ENCODE data around the gene RNF144A. TPM values are rescaled to one million over a fixed set of nuclear protein-coding genes. Genes with fewer than 3 reads are reported as not detected.
"Not testable (repeated sequence)": the region's sequence is repeated elsewhere in the genome, so short reads cannot be mapped to it uniquely, and the experiment has no call there.

Gene RNF144A
- total and polyA plus RNA-seq, 3 experiments from 2014 or later = 8.3 to 14.9 (median 13.5) TPM

DNA sequence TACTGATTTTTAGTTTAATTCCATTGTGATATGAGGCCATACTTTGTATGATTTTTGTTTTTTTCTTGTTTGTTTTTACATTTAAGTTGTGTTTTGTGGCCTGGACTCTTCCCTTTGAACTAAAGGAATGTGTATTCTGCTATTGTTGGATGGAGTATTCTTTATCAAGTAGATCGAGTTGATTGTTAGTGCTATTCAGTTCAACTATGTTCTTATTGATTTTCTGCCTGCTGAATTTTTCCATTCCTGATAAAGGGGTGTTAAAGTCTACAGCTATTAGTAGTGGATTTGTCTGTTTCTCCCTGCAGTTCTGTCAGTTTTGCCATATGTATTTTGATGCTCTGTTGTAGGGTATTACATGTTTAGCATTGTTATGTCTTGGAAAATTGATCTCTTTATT lies 14.5 kb downstream of the RNF144A start:
- Histone ChIP-seq H3K4me3 (ENCODE audit: low read length) (no peak overlapping the region), H3K27ac (ENCODE audit: low read depth, low read length) (no peak overlapping the region), H3K36me3 (ENCODE audit: insufficient read depth, low read length) (no peaks in the 10 kb centered on the region), H3K27me3 (ENCODE audit: insufficient read depth, low read length, poor library complexity, severe bottlenecking) (no peaks in the 10 kb centered on the region), H3K4me1 (ENCODE audit: insufficient read depth, low read length) (peaks cover 41% of the 10 kb centered on the region), H3K9me3 (ENCODE audit: low read length) (peaks cover 3% of the 10 kb centered on the region)
- Mint-ChIP-seq H3K4me3 (no peak overlapping the region), H3K27ac (no peak overlapping the region), H3K9me3 (peaks cover 0 to 10% (median 2%) of the 10 kb centered on the region in 5 donors), H3K36me3 (peaks cover 3 to 19% (median 19%) of the 10 kb centered on the region in 3 donors), H3K27me3 (no peaks in the 10 kb centered on the region), H3K4me1 (peaks cover 49 to 90% (median 74%) of the 10 kb centered on the region in 3 donors)
- no peak for DNase-seq
- CTCF ChIA-PET = interaction anchor here (1.1 to 2.1 kb wide), 3 partner anchors 13 to 34 kb away, joined by 4 to 7 read pairs (median 6); partner anchors contain the start of gene RNF144A
- POLR2A ChIA-PET = no interaction called here

DNA sequence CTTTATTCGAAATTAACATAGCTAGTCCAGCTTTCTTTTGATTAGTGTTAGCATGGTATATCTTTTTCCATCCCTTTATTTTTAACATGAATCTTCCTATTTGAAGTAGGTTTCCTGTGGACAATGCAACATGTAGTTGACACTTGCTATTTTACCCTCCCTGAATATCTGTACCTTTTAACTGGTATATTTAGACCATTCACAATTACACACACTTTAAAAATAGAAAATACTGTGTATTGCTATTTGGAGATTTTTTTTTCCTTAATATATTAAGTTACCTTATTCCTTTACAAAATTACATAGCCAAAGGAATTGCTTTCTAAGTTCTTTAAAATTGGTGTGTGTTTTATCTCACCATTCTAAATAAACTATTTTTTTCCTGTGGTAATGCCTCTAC lies 15.0 kb downstream of the RNF144A start:
- Mint-ChIP-seq H3K27ac (peak overlapping the region in 1 of 8 donors; percentile 43), H3K4me1 (peaks cover 49 to 90% (median 77%) of the 10 kb centered on the region in 3 donors)
- POLR2A ChIA-PET = no interaction called here

DNA sequence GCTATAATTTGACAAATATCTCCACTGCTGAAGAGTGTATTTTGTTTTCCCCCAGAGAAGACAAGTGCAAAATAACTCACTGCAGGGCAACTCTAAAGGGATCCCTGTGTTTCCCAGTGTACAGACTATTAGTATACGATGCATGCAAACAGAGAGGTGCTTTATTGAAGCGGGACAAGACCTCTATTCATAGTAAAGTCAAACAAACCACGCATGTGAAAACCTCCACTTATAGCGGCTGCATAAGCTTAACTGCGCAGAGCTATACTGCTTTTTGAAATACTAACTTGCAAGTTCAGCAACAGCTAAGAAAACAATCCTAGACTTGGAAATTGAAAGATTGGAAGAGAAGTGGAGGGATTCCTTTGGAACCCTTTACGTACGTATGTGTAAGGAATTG lies 15.6 kb downstream of the RNF144A start:
- no peak for DNase-seq
- Histone ChIP-seq H3K27ac (ENCODE audit: low read depth, low read length) (no peak overlapping the region), H3K9me3 (ENCODE audit: low read length) (peaks cover 3% of the 10 kb centered on the region), H3K4me3 (ENCODE audit: low read length) (no peak overlapping the region), H3K27me3 (ENCODE audit: insufficient read depth, low read length, poor library complexity, severe bottlenecking) (no peaks in the 10 kb centered on the region), H3K4me1 (ENCODE audit: insufficient read depth, low read length) (peaks cover 47% of the 10 kb centered on the region), H3K36me3 (ENCODE audit: insufficient read depth, low read length) (no peaks in the 10 kb centered on the region)
- peak overlapping the region in 1 of 8 donors; percentile 25 for H3K27ac Mint-ChIP-seq
- H3K36me3 Mint-ChIP-seq = peaks cover 3 to 19% (median 19%) of the 10 kb centered on the region in 3 donors
- no peak overlapping the region for H3K4me3 Mint-ChIP-seq
- ChIA-PET POLR2A (no interaction called here), CTCF (interaction anchor here (1.1 to 2.1 kb wide), 3 partner anchors 15 to 111 kb away, joined by 3 to 7 read pairs (median 6); partner anchors contain the start of gene RNF144A)
- H3K27me3 Mint-ChIP-seq = no peaks in the 10 kb centered on the region
- H3K9me3 Mint-ChIP-seq = peaks cover 0 to 10% (median 2%) of the 10 kb centered on the region in 5 donors
- H3K4me1 Mint-ChIP-seq = peaks cover 53 to 90% (median 83%) of the 10 kb centered on the region in 3 donors

More for the DNA sequence above, 15.0 kb downstream of the RNF144A start:
- no peak for DNase-seq
- Histone ChIP-seq H3K4me3 (ENCODE audit: low read length) (no peak overlapping the region), H3K27me3 (ENCODE audit: insufficient read depth, low read length, poor library complexity, severe bottlenecking) (no peaks in the 10 kb centered on the region), H3K36me3 (ENCODE audit: insufficient read depth, low read length) (no peaks in the 10 kb centered on the region), H3K4me1 (ENCODE audit: insufficient read depth, low read length) (peaks cover 45% of the 10 kb centered on the region), H3K9me3 (ENCODE audit: low read length) (peaks cover 3% of the 10 kb centered on the region), H3K27ac (ENCODE audit: low read depth, low read length) (no peak overlapping the region)
- CTCF ChIA-PET = interaction anchor here (1.1 to 2.1 kb wide), 3 partner anchors 14 to 34 kb away, joined by 4 to 7 read pairs (median 6); partner anchors contain the start of gene RNF144A
- Mint-ChIP-seq H3K4me3 (no peak overlapping the region), H3K27me3 (no peaks in the 10 kb centered on the region), H3K36me3 (peaks cover 3 to 19% (median 19%) of the 10 kb centered on the region in 3 donors), H3K9me3 (peaks cover 0 to 10% (median 2%) of the 10 kb centered on the region in 5 donors)

DNA sequence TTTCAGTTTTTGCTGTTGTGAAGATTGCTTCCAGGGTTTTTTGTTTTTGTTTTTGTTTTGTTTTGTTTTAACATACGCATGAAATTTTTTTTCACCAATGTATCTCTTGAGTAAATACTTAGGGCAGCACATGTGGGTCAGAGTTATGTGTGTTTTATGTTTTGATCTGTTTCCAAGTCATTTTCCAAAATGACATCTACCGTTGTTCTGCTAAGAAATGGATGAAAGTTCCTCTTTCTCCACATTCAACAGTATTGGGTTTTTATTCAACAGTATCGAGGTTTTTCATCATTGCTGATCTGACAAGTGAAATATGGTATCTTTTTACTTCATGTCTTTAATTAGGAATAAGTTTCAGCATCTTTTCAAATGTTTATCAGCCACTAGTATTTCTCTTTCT lies 16.7 kb downstream of the RNF144A start:
- no peak overlapping the region for H3K4me3 ChIP-seq (ENCODE audit: low read length)
- no peaks in the 10 kb centered on the region for H3K27me3 ChIP-seq (ENCODE audit: insufficient read depth, low read length, poor library complexity, severe bottlenecking)
- H3K9me3 Mint-ChIP-seq = peaks cover 0 to 10% (median 2%) of the 10 kb centered on the region in 5 donors
- no peaks in the 10 kb centered on the region for H3K36me3 ChIP-seq (ENCODE audit: insufficient read depth, low read length)
- H3K4me1 Mint-ChIP-seq = peaks cover 49 to 86% (median 79%) of the 10 kb centered on the region in 3 donors
- H3K4me3 Mint-ChIP-seq = no peak overlapping the region
- H3K27ac Mint-ChIP-seq = peak overlapping the region in 3 of 8 donors; percentile 15 to 53 (median 40)
- ChIA-PET CTCF (interaction anchor here (1.3 to 2.1 kb wide), 3 partner anchors 16 to 110 kb away, joined by 3 to 7 read pairs (median 4); no protein-coding TSS in a partner anchor), POLR2A (interaction anchor here (0.7 kb wide), 1 partner anchor 15 kb away, joined by 3 read pairs; no protein-coding TSS in a partner anchor)
- H3K27ac ChIP-seq (ENCODE audit: low read depth, low read length) = no peak overlapping the region
- H3K27me3 Mint-ChIP-seq = no peaks in the 10 kb centered on the region
- peaks cover 36% of the 10 kb centered on the region for H3K4me1 ChIP-seq (ENCODE audit: insufficient read depth, low read length)
- H3K36me3 Mint-ChIP-seq = peaks cover 3 to 15% (median 10%) of the 10 kb centered on the region in 3 donors
- DNase-seq = no peak
- peaks cover 3% of the 10 kb centered on the region for H3K9me3 ChIP-seq (ENCODE audit: low read length)

DNA sequence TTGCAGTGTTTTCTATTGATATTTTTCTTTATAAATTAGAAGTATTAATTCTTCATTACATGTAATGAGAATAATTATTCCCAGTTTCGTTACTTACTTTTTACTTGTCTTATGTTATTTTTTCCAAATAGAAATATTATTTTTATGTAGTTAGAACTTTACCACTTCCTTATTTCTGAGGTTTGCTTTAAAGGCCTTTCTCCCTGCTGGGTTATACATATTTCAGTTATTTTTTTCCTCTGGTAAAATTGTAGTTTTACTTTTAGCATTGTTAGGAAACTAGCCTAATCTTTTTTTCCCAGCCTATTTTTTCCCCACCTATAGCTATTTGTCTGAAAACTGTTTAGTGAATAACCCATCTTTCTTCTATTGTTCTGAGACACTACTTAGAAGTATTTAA lies 17.1 kb downstream of the RNF144A start:
- no peak overlapping the region for H3K4me3 ChIP-seq (ENCODE audit: low read length)
- peaks cover 32% of the 10 kb centered on the region for H3K4me1 ChIP-seq (ENCODE audit: insufficient read depth, low read length)
- no peak for DNase-seq
- H3K27me3 ChIP-seq (ENCODE audit: insufficient read depth, low read length, poor library complexity, severe bottlenecking) = no peaks in the 10 kb centered on the region
- H3K27me3 Mint-ChIP-seq = no peaks in the 10 kb centered on the region
- peaks cover 3 to 15% (median 10%) of the 10 kb centered on the region in 3 donors for H3K36me3 Mint-ChIP-seq
- ChIA-PET POLR2A (no interaction called here), CTCF (interaction anchor here (1.7 kb wide), 1 partner anchor 18 kb away, joined by 4 read pairs; no protein-coding TSS in a partner anchor)
- peaks cover 3% of the 10 kb centered on the region for H3K9me3 ChIP-seq (ENCODE audit: low read length)
- peaks cover 0 to 10% (median 2%) of the 10 kb centered on the region in 5 donors for H3K9me3 Mint-ChIP-seq
- peak overlapping the region in 1 of 8 donors; percentile 62 for H3K27ac Mint-ChIP-seq
- no peak overlapping the region for H3K4me3 Mint-ChIP-seq
- peaks cover 48 to 86% (median 79%) of the 10 kb centered on the region in 3 donors for H3K4me1 Mint-ChIP-seq
- H3K36me3 ChIP-seq (ENCODE audit: insufficient read depth, low read length) = no peaks in the 10 kb centered on the region
- no peak overlapping the region for H3K27ac ChIP-seq (ENCODE audit: low read depth, low read length)

DNA sequence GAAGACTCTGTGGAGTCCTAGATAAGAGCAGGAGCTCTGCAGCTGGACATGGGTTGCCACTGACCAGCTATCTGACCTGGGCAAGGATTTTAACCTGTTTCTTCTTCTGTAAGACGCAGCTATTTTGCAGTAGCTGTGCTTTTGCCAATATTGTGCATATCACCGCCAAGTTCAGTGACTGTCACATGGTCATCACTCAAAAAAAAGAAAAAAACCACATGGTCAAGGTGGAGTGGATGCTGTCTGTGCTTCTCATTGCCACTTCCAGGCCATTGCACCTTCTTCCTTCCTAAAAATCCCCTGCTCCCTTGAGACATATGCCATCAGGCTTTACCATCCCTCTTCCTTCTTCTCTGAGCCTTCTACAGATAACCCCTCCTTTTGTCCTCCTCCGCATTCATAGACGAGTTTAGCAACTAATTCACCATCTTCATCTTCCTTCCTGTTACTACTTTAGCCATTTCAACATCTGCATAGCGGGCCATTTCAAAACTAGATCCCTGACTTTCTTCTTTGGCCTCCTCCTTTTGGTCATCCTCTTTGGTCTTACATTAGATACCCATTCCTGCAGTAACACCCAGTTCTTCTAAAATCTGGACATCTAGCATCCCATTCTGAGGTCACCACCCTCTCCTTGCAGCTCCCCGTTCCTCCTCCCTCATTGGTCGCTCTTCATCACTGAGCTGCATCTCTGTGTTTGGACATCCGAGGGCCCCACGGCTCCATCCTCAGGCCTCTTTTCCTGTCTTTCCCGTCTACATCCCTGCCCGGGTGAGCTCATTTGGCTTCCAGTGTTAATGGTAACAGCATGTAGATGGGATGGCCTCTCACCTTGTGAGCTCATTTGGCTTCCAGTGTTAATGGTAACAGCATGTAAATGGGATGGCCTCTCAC lies 17.8 kb downstream of the RNF144A start:
- Mint-ChIP-seq H3K9me3 (peaks cover 0 to 10% (median 2%) of the 10 kb centered on the region in 5 donors), H3K4me3 (no peak overlapping the region), H3K36me3 (peaks cover 3 to 15% (median 10%) of the 10 kb centered on the region in 3 donors), H3K27ac (peak overlapping the region in 2 of 8 donors; percentile 62 to 71), H3K4me1 (peaks cover 42 to 80% (median 72%) of the 10 kb centered on the region in 3 donors), H3K27me3 (no peaks in the 10 kb centered on the region)
- Histone ChIP-seq H3K27ac (ENCODE audit: low read depth, low read length) (no peak overlapping the region), H3K36me3 (ENCODE audit: insufficient read depth, low read length) (no peaks in the 10 kb centered on the region), H3K4me1 (ENCODE audit: insufficient read depth, low read length) (peaks cover 26% of the 10 kb centered on the region), H3K27me3 (ENCODE audit: insufficient read depth, low read length, poor library complexity, severe bottlenecking) (no peaks in the 10 kb centered on the region), H3K4me3 (ENCODE audit: low read length) (no peak overlapping the region), H3K9me3 (ENCODE audit: low read length) (peaks cover 3% of the 10 kb centered on the region)
- ChIA-PET POLR2A (no interaction called here), CTCF (interaction anchor here (1.7 kb wide), 1 partner anchor 18 kb away, joined by 4 read pairs; no protein-coding TSS in a partner anchor)
- no peak for DNase-seq

DNA sequence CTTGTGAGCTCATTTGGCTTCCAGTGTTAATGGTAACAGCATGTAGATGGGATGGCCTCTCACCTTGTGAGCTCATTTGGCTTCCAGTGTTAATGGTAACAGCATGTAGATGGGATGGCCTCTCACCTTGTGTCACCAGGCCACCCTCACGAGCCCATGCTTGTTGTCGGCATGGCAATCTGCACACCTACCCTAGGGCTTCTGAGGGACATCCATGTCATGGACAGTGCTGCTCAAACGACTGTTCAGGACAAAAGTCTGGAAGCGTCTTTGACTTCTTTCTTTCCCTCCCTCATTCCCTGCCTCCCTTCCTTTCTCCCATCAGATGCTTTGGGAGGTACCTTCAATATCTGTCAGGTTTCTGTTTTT lies 18.4 kb downstream of the RNF144A start:
- H3K4me1 Mint-ChIP-seq = peaks cover 42 to 79% (median 71%) of the 10 kb centered on the region in 3 donors
- CTCF ChIA-PET = interaction anchor here (1.7 kb wide), 1 partner anchor 19 kb away, joined by 4 read pairs; no protein-coding TSS in a partner anchor
- H3K9me3 Mint-ChIP-seq = peaks cover 0 to 10% (median 2%) of the 10 kb centered on the region in 5 donors
- H3K27me3 Mint-ChIP-seq; DNase-seq; H3K9me3 ChIP-seq (ENCODE audit: low read length); POLR2A ChIA-PET; H3K36me3 ChIP-seq (ENCODE audit: insufficient read depth, low read length); H3K4me3 ChIP-seq (ENCODE audit: low read length); H3K27ac ChIP-seq (ENCODE audit: low read depth, low read length); H3K27ac Mint-ChIP-seq; H3K27me3 ChIP-seq (ENCODE audit: insufficient read depth, low read length, poor library complexity, severe bottlenecking): not testable (repeated sequence)
- H3K36me3 Mint-ChIP-seq = peaks cover 3 to 15% (median 10%) of the 10 kb centered on the region in 3 donors
- H3K4me1 ChIP-seq (ENCODE audit: insufficient read depth, low read length) = peaks cover 26% of the 10 kb centered on the region
- H3K4me3 Mint-ChIP-seq = peak overlapping the region in 1 of 7 donors; percentile 11

All from CD8-positive, alpha-beta memory T cell (primary cell).